ENCODE data around the gene ZBTB7C.
"Not testable (repeated sequence)": the region's sequence is repeated elsewhere in the genome, so short reads cannot be mapped to it uniquely, and the experiment has no call there.

Gene ZBTB7C

DNA sequence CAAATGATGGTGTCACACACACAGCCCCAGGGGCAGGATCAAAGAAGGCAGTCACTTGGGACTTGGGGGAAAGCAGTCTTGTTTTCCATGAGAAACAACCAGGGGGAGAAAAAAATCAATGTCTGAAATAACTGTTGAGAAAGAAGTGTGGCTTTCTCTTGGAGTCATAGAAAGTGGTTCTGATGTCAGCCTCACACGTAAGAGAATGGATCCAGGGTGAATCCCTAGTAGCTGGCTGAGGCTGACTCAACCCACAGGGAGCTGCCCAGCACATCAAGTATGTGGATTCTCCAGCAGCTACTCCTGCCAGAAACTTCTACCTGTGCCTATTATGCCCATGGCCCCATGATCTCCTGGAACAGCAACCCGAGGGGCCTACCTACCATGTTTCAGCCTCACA, 33.6 kb upstream of the ZBTB7C start:
- Histone ChIP-seq H4K20me1 (ENCODE audit: insufficient read depth, low read length) (peaks cover 6% of the 10 kb centered on the region), H3K9ac (ENCODE audit: low read depth, low read length) (no peak overlapping the region), H3K27me3 (ENCODE audit: insufficient read depth, low read length, poor library complexity) (peaks cover 57% of the 10 kb centered on the region), H2AFZ (ENCODE audit: low read depth, low read length) (no peak overlapping the region), H3K27ac (ENCODE audit: low read length) (no peak overlapping the region), H3K4me3 (ENCODE audit: low read depth in 1 of 2, low read length in 2 of 2) (no peak overlapping the region), H3K4me1 (ENCODE audit: insufficient read depth, low read length) (no peaks in the 10 kb centered on the region), H3K9me3 (ENCODE audit: insufficient read depth, low read length, severe bottlenecking) (no peaks in the 10 kb centered on the region), H3K79me2 (ENCODE audit: insufficient read depth, low read length) (no peaks in the 10 kb centered on the region), H3K36me3 (ENCODE audit: insufficient read depth, low read length) (no peaks in the 10 kb centered on the region), H3K4me2 (ENCODE audit: insufficient read depth, low read length) (no peak overlapping the region)
- ATAC-seq (ENCODE audit: insufficient read depth, low read depth) (no peak), DNase-seq (no peak)
- no peak for TF ChIP-seq EZH2 (IDR thresholded peaks at IDR 0.05; ENCODE audit: borderline replicate concordance, low read depth, low read length, severe bottlenecking)
- TF ChIP-seq, protein P1, sequence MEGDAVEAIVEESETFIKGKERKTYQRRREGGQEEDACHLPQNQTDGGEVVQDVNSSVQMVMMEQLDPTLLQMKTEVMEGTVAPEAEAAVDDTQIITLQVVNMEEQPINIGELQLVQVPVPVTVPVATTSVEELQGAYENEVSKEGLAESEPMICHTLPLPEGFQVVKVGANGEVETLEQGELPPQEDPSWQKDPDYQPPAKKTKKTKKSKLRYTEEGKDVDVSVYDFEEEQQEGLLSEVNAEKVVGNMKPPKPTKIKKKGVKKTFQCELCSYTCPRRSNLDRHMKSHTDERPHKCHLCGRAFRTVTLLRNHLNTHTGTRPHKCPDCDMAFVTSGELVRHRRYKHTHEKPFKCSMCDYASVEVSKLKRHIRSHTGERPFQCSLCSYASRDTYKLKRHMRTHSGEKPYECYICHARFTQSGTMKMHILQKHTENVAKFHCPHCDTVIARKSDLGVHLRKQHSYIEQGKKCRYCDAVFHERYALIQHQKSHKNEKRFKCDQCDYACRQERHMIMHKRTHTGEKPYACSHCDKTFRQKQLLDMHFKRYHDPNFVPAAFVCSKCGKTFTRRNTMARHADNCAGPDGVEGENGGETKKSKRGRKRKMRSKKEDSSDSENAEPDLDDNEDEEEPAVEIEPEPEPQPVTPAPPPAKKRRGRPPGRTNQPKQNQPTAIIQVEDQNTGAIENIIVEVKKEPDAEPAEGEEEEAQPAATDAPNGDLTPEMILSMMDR (IDR thresholded peaks at IDR 0.05; ENCODE audit: borderline replicate concordance, extremely low read depth, low read length, poor library complexity, severe bottlenecking), result no peak

DNA sequence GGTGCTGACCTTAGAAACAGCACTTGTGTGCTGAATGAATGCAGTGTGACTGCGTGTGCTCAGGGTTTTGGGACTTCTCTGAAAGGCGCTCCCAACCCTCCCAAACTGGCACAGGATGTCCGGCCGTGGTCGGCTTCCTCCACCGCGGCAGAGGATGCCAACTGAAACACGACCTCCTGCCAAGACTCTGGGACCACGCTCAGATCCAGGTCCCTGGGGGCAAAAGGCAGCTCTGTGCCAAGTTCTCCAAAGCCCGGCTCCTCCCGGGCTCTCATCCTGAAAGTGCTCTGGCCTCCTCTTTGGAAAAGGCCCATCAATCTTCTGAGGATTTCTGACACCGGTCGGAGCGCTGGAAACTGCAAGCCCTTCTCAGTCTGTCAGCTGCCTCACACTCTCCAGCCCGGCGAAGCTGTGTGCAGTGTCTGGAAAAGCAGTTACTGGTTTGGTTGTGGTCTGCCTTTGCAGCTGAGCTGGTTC, 32.3 kb upstream of the ZBTB7C start:
- Histone ChIP-seq H3K79me2 (ENCODE audit: insufficient read depth, low read length) (no peaks in the 10 kb centered on the region), H4K20me1 (ENCODE audit: insufficient read depth, low read length) (peaks cover 6% of the 10 kb centered on the region; the same call in 1 of the 2 replicates), H3K4me1 (ENCODE audit: insufficient read depth, low read length) (no peaks in the 10 kb centered on the region), H3K9ac (ENCODE audit: low read depth, low read length) (no peak overlapping the region), H3K4me2 (ENCODE audit: insufficient read depth, low read length) (no peak overlapping the region), H3K27me3 (ENCODE audit: insufficient read depth, low read length, poor library complexity) (peaks cover 54% of the 10 kb centered on the region), H3K27ac (ENCODE audit: low read length) (no peak overlapping the region), H3K36me3 (ENCODE audit: insufficient read depth, low read length) (no peaks in the 10 kb centered on the region), H3K9me3 (ENCODE audit: insufficient read depth, low read length, severe bottlenecking) (no peaks in the 10 kb centered on the region), H2AFZ (ENCODE audit: low read depth, low read length) (no peak overlapping the region), H3K4me3 (ENCODE audit: low read depth in 1 of 2, low read length in 2 of 2) (no peak overlapping the region)
- ATAC-seq (ENCODE audit: insufficient read depth, low read depth), result no peak
- TF ChIP-seq EZH2 (IDR thresholded peaks at IDR 0.05; ENCODE audit: borderline replicate concordance, low read depth, low read length, severe bottlenecking), result no peak
- TF ChIP-seq, protein P1 (IDR thresholded peaks at IDR 0.05; ENCODE audit: borderline replicate concordance, extremely low read depth, low read length, poor library complexity, severe bottlenecking), result no peak
- DNase-seq, result no peak

DNA sequence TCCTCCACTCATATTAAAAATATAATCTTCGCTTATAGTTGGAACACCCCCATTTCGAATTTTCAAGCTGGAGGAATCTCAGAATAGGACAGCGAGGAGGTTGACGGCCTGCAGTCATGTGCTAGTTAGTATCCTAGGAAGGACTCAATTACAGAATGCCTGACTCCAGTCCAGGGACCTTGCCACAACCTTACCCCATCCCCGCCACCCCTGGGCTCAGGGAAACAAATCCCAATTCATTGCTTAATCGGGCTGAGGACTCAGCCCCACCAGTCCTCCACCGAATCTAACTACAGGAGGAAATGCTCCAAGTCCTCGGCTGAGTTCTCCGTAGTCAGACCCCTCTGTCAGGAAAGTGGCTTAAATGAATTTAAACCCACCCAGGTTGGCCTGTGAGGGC, 31.7 kb upstream of the ZBTB7C start:
- Histone ChIP-seq H3K27ac (ENCODE audit: low read length) (no peak overlapping the region), H3K4me3 (ENCODE audit: low read depth in 1 of 2, low read length in 2 of 2) (no peak overlapping the region)
- TF ChIP-seq EZH2 (IDR thresholded peaks at IDR 0.05; ENCODE audit: borderline replicate concordance, low read depth, low read length, severe bottlenecking), result no peak
- TF ChIP-seq, protein P1 (IDR thresholded peaks at IDR 0.05; ENCODE audit: borderline replicate concordance, extremely low read depth, low read length, poor library complexity, severe bottlenecking), result no peak

DNA sequence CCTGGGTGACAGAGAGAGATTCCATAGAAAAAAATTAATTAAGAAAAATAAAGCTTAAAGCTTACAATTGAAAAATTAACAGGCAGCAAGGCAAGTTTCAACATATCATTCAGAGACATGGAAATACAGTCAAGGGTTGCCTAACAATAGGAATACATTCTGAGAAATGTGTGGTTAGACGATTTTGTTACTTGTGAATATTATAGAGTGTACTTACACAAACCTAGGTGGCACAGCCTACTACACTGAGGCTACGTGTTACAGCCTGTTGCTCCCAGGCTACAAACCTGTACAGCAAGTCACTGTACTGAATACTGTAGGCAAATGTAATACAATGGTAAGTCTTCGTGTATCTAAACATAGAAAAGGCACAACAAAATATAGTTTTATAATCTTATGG, 27.7 kb upstream of the ZBTB7C start:
- Histone ChIP-seq H3K4me2 (ENCODE audit: insufficient read depth, low read length) (no peak overlapping the region), H3K79me2 (ENCODE audit: insufficient read depth, low read length) (no peaks in the 10 kb centered on the region), H3K4me3 (ENCODE audit: low read depth in 1 of 2, low read length in 2 of 2) (no peak overlapping the region), H3K27me3 (ENCODE audit: insufficient read depth, low read length, poor library complexity) (peaks cover 51% of the 10 kb centered on the region), H3K4me1 (ENCODE audit: insufficient read depth, low read length) (no peaks in the 10 kb centered on the region), H4K20me1 (ENCODE audit: insufficient read depth, low read length) (peaks cover 6% of the 10 kb centered on the region; the same call in 1 of the 2 replicates), H3K27ac (ENCODE audit: low read length) (no peak overlapping the region), H3K9me3 (ENCODE audit: insufficient read depth, low read length, severe bottlenecking) (no peaks in the 10 kb centered on the region), H2AFZ (ENCODE audit: low read depth, low read length) (no peak overlapping the region), H3K9ac (ENCODE audit: low read depth, low read length) (no peak overlapping the region), H3K36me3 (ENCODE audit: insufficient read depth, low read length) (no peaks in the 10 kb centered on the region)
- no peak for ATAC-seq (ENCODE audit: insufficient read depth, low read depth)
- TF ChIP-seq EZH2 (IDR thresholded peaks at IDR 0.05; ENCODE audit: borderline replicate concordance, low read depth, low read length, severe bottlenecking), result no peak
- TF ChIP-seq, protein P1 (IDR thresholded peaks at IDR 0.05; ENCODE audit: borderline replicate concordance, extremely low read depth, low read length, poor library complexity, severe bottlenecking), result no peak
- DNase-seq, result no peak

More for the DNA sequence above, 31.7 kb upstream of the ZBTB7C start:
- ATAC-seq (ENCODE audit: insufficient read depth, low read depth) (no peak), DNase-seq (no peak)
- no peaks in the 10 kb centered on the region for H3K79me2 ChIP-seq (ENCODE audit: insufficient read depth, low read length)
- H3K9me3 ChIP-seq (ENCODE audit: insufficient read depth, low read length, severe bottlenecking), result no peaks in the 10 kb centered on the region
- no peaks in the 10 kb centered on the region for H3K4me1 ChIP-seq (ENCODE audit: insufficient read depth, low read length)
- H3K4me2 ChIP-seq (ENCODE audit: insufficient read depth, low read length), result no peak overlapping the region
- no peaks in the 10 kb centered on the region for H3K36me3 ChIP-seq (ENCODE audit: insufficient read depth, low read length)
- no peak overlapping the region for H2AFZ ChIP-seq (ENCODE audit: low read depth, low read length)
- peaks cover 6% of the 10 kb centered on the region; the same call in 1 of the 2 replicates for H4K20me1 ChIP-seq (ENCODE audit: insufficient read depth, low read length)
- H3K27me3 ChIP-seq (ENCODE audit: insufficient read depth, low read length, poor library complexity), result peaks cover 57% of the 10 kb centered on the region
- H3K9ac ChIP-seq (ENCODE audit: low read depth, low read length), result no peak overlapping the region

DNA sequence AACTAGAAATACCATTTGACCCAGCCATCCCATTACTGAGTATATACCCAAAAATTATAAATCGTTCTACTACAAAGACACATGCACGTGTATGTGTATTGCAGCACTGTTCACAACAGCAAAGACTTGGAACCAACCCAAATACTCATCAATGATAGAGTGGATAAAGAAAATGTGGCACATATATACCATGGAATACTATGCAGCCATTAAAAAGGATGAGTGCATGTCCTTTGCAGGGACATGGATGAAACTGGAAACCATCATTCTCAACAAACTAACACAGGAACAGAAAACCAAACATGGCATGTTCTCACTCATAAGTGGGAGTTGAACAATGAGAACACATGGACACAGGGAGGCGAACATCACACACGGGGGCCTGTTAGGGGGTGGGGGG, 25.2 kb upstream of the ZBTB7C start:
- not testable (repeated sequence) for ATAC-seq (ENCODE audit: insufficient read depth, low read depth); H3K4me2 ChIP-seq (ENCODE audit: insufficient read depth, low read length); H3K36me3 ChIP-seq (ENCODE audit: insufficient read depth, low read length); H4K20me1 ChIP-seq (ENCODE audit: insufficient read depth, low read length); H2AFZ ChIP-seq (ENCODE audit: low read depth, low read length); H3K27ac ChIP-seq (ENCODE audit: low read length); H3K4me1 ChIP-seq (ENCODE audit: insufficient read depth, low read length); H3K4me3 ChIP-seq (ENCODE audit: low read depth in 1 of 2, low read length in 2 of 2); H3K9me3 ChIP-seq (ENCODE audit: insufficient read depth, low read length, severe bottlenecking); DNase-seq; H3K9ac ChIP-seq (ENCODE audit: low read depth, low read length); H3K79me2 ChIP-seq (ENCODE audit: insufficient read depth, low read length)
- H3K27me3 ChIP-seq (ENCODE audit: insufficient read depth, low read length, poor library complexity), result peaks cover 33% of the 10 kb centered on the region
